ENCODE results near the gene CNP. TPM values are rescaled to one million over a fixed set of nuclear protein-coding genes. Genes with fewer than 3 reads are reported as not detected.

CNP gene
- total RNA-seq, 1 experiment from 2014 or later, result 51.2 TPM

DNA sequence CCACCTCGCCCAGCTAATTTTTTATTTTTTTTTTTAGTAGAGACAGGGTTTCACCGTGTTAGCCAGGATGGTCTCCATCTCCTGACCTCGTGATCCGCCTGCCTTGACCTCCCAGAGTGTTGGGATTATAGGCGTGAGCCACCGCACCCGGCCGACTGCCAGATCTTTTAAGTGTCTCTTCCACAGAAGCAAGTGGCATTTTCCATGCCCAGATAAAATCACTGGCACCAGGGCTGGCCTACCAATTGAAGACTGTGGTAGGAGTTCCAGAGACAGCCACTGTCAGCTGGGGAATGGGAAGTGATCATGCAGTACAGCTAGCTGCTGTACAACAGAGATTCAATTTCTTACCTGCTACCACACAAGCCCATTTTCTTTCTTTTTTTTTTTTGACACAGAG is 17.9 kb downstream of the CNP start:
- ChIA-PET CTCF (no interaction called here), POLR2A (no interaction called here), RAD21 (ENCODE audit: low non-redundant PET in 1 of 2, low total read pairs in 2 of 2, uncharacterized antibody in 2 of 2, unreplicated experiment in 2 of 2) (no interaction called here)
- no peaks in the 10 kb centered on the region for H3K27me3 ChIP-seq (ENCODE audit: insufficient read depth, low read length)
- no peaks in the 10 kb centered on the region for H3K4me1 ChIP-seq (ENCODE audit: control insufficient read depth in 1 of 2, insufficient read depth in 2 of 2, low read length in 2 of 2)
- TF ChIP-seq REST (IDR thresholded peaks at IDR 0.05; ENCODE audit: low read depth) (no peak), ZFX (IDR thresholded peaks at IDR 0.05) (no peak), SP1 (IDR thresholded peaks at IDR 0.05; ENCODE audit: low read depth) (no peak), EZH2 (IDR thresholded peaks at IDR 0.05) (no peak), CTCF (IDR thresholded peaks at IDR 0.05 in 2 of 3, conservative IDR thresholded peaks at IDR 0.05 in 1 of 3; ENCODE audit: borderline replicate concordance in 1 of 3, insufficient read depth in 1 of 3, low read depth in 2 of 3, low read length in 2 of 3) (no peak), POLR2A (IDR thresholded peaks at IDR 0.05; ENCODE audit: borderline replicate concordance, extremely low read depth, insufficient read depth, insufficient read length) (no peak), ELF1 (IDR thresholded peaks at IDR 0.05; ENCODE audit: borderline replicate concordance, low read depth) (no peak), EGR1 (IDR thresholded peaks at IDR 0.05; ENCODE audit: low read depth) (no peak)
- no peak overlapping the region for H3K27ac ChIP-seq (ENCODE audit: low read depth, low read length)
- ATAC-seq (no peak), DNase-seq (ENCODE audit: low read depth, low spot score) (no peak)
- no peak overlapping the region for H3K9ac ChIP-seq (ENCODE audit: low read length)
- intact Hi-C loops (cut with micrococcal nuclease), result no loop called here
- peaks cover 55 to 70% of the 10 kb centered on the region in 2 experiments for H3K36me3 ChIP-seq (ENCODE audit: control insufficient read depth in 1 of 2, insufficient read depth in 2 of 2, low read length in 2 of 2)
- no peak overlapping the region for H3K4me3 ChIP-seq (replicated peaks in 1 of 2; ENCODE audit: low read depth in 1 of 2, low read length in 2 of 2)
- H2AFZ ChIP-seq (ENCODE audit: low read depth, low read length, poor library complexity, severe bottlenecking), result no peak overlapping the region
- no peaks in the 10 kb centered on the region for H4K20me1 ChIP-seq (ENCODE audit: insufficient read depth)
- H3K9me2 ChIP-seq (ENCODE audit: insufficient read depth), result no peaks in the 10 kb centered on the region
- H3K4me2 ChIP-seq (ENCODE audit: low read length), result no peak overlapping the region
- H3K79me2 ChIP-seq (ENCODE audit: insufficient read depth, low read length), result no peaks in the 10 kb centered on the region
- BruUV-seq (replicated peaks), result no TSS peak
- H3K9me3 ChIP-seq (ENCODE audit: control insufficient read depth in 1 of 2, insufficient read depth in 1 of 2, low read depth in 1 of 2, low read length in 2 of 2), result no peaks in the 10 kb centered on the region
